HG03442 (cell line): ENCODE results near the gene TMEM183A.

Source experiments
- ATAC-seq: cut with Tn5 transposase; IDR thresholded peaks from one replicate; pipeline ENCODE4 v1.9.1; 2021; ENCODE audit warnings: mild to moderate bottlenecking, moderate library complexity; ENCODE audit not compliant: unreplicated experiment

Gene TMEM183A, protein sequence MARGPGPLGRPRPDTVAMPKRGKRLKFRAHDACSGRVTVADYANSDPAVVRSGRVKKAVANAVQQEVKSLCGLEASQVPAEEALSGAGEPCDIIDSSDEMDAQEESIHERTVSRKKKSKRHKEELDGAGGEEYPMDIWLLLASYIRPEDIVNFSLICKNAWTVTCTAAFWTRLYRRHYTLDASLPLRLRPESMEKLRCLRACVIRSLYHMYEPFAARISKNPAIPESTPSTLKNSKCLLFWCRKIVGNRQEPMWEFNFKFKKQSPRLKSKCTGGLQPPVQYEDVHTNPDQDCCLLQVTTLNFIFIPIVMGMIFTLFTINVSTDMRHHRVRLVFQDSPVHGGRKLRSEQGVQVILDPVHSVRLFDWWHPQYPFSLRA

DNA sequence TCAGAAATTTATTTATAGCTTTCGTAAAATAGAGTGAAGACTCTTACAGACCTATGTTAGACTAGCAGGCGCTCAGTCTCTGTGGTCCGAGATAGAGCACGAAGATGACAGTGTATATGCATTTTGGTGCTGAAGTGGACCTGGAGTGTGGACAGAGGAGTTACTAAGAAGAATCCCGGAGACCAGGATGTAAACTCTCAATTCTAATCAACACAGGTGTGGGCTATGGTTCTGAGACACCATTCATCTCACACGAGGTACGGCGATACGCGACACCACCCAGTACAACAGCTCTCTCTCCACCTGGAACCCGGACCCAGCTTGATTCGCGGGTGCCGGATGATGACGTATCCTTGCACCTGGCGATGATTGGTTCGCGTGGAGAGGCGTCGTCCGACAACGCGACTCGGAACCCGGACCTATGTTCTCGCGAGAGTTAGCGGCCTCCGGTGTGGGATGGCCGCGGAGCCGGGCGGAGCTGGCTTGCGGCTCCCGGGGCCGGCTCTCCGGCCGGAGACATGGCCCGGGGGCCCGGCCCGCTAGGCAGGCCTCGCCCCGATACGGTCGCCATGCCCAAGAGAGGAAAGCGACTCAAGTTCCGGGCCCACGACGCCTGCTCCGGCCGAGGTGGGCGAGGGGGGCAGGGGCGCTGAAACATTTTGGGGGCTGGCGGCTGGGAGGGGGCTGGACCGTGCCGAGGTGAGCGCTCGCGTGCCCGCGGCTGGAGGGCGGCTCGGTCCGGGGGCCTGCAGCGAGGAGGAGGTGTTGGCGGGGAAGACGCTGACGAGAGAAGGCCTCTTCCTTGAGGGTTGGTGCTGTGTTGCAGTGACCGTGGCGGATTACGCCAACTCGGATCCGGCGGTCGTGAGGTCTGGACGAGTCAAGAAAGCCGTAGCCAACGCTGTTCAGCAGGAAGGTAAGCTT lies at the start of gene TMEM183A:
Gene TMEM183A (plus strand): TSS at position 427 of the 924 bp plus-strand sequence. CDS start 92 bp downstream, at position 519.
- ATAC-seq: peak; percentile 90

DNA sequence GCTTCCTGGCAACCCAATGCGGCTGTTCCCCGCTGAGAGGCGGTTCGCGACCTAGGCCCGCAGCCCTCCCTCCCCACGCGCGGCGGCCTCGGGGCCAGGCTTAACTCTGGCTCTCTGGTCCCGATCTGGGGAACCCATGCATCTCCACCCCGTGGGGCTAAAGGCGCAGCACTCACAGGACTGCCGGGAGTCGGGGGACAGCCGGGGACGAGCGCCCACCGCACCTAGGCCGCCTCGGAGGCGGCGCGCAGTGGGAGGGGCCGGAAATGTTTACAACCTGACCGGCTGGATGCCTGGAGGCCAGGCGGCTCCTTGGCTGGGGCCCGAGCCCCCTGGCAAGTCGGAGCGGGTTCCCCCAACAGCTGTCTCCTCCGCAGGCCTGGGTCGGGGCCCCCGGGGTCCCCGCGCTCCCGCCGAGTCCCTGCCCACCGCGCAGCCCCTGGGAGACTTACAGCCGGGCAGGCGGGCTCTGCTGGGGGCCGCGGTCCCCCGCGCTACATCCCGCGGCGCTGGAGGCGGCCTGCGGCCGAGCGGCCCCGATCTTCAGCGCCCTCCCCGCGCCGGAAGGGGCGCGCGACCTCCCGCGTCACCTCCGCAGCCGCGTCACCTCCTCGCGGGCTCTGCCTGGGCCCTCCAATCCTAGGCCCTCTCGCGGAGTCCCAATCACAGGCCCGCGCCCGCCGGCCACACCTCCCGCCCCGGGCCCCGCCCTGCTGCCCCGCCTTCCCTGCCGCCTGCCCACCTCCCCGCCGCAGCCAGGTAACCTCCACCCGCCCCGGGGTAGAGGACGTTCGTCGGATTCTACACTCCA lies 49.2 kb upstream of the TMEM183A start, which contains the start of gene ADIPOR1:
Gene ADIPOR1 (minus strand): TSS at position 580 of the 811 bp plus-strand sequence. CDS start 7,242 bp downstream, outside the sequence.
- ATAC-seq: peak; percentile 95

DNA sequence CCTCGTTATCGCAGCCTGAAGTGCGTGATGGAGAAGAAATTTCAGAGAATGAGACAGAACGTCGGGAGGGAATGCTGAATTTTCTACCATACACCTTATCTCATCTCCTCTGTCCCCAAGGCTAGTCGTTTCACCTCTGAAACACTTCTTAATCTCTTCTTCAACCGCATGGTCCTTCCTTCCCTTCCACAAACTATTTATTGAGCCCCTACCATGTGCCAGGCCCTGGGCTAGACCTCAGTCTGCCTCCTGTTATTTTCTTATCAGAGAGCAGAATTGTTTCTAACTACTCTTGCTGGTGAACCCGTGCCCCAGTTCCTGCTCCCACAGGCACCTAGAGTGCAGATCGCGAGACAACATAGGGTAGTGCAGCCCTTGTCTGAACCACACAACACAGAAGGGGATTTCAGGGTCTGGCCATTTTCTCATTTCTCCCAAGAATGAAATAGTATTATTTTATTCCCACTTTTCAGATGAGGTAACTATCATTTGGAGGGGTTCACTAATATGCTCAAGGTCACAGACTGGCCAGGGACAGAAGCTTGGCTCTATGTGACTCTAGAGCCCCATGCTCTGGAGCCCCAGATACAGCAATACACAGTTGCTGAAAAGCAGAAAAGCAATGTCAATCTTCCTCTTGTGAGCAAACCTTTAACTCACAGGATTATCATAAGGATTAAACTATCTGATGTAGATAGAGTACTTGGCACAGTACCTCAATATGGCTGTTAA lies 48.5 kb upstream of the TMEM183A start:
- ATAC-seq: no peak

DNA sequence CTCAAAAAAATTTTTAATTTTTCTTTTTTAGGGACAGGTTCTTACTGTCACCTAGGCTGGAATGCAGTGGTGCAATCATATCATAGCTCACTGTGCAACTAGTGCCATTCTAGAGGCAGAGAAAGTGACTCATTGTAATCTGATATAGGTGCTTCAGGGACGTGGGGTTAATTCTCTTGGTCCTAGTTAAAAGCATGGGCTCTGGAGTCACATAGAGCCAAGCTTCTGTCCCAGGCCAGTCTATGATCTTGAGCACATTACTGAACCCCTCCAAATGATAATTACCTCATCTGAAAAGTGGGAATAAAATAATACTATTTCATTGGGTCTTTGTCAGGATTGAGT lies 47.9 kb upstream of the TMEM183A start:
- no peak for ATAC-seq

DNA sequence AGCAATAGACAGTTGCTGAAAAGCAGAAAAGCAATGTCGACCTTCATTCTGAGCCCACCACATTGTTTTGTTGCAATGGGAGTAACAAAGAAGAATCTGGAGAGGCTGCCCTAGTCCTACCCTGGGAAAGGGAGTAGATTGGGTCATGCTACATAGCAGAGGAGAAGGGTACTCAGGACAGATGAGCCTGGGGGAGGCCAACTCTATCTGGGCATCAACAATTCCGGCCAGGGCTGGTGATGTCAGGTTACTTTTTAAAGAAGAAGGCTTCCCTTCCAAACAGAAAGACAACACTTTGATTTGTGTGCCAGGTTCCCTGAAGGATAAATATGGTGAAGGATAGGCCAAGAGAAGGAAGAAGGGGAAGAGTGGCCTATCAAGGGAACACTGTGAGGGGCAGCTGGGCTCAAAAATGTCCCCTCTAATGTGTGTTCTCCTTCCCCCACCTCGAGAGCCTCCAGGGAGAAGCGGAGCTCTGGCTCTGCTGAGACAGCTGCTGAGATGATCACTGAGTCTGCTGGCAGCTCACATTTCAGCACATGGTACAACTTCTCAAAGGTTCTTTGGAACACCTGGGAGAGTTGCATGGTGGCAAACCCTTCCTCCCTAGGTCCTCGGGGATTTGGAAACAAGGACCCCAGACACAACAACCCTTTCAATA lies 45.8 kb upstream of the TMEM183A start:
- ATAC-seq: no peak

DNA sequence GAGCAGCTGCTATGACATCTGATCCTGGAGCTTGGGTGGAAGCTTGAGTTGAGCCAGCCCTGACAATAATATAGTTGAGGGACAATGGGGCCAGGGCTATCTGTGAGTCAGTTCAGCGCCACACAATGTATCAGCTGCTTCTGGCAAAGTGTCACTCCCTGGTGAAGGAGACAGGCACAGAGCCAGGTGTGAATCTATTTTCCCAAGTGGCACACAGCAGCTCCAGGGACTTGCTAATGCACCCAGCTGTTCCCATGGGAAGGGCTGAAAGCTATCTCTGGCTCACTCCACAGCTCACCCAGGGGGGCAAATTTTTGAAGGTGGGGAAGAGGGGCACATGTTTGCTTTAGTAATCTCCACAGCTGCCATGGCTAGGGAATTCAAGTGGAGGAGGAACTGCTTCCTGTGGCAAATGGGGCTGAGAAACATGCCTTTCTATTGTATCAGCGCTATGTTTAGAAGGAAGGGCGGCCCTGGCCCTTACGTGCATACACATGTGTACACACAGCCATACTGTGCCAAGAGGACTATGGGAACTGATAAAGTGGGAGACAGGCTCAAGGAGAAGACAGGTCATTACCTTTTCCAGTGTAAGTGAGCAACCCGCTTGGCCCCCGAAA lies 42.3 kb upstream of the TMEM183A start:
- no peak for ATAC-seq

DNA sequence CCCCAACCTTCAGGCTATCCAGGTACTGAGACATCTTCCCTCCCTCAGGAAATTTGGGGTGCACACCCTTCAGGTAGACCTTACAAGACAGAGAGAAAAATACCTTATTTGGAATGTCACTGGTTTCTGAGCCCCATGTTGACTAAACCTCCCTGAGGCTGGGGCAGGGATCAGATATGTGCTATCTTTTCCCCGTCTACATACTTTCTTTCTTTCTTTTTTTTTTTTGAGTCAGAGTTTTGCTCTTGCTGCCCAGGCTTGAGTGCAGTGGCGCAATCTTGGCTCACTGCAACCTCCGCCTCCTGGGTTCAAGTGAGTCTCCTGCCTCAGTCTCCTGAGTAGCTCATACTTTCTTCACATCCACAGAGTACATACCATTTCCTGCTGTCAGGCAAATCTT lies 41.8 kb upstream of the TMEM183A start:
- no peak for ATAC-seq

DNA sequence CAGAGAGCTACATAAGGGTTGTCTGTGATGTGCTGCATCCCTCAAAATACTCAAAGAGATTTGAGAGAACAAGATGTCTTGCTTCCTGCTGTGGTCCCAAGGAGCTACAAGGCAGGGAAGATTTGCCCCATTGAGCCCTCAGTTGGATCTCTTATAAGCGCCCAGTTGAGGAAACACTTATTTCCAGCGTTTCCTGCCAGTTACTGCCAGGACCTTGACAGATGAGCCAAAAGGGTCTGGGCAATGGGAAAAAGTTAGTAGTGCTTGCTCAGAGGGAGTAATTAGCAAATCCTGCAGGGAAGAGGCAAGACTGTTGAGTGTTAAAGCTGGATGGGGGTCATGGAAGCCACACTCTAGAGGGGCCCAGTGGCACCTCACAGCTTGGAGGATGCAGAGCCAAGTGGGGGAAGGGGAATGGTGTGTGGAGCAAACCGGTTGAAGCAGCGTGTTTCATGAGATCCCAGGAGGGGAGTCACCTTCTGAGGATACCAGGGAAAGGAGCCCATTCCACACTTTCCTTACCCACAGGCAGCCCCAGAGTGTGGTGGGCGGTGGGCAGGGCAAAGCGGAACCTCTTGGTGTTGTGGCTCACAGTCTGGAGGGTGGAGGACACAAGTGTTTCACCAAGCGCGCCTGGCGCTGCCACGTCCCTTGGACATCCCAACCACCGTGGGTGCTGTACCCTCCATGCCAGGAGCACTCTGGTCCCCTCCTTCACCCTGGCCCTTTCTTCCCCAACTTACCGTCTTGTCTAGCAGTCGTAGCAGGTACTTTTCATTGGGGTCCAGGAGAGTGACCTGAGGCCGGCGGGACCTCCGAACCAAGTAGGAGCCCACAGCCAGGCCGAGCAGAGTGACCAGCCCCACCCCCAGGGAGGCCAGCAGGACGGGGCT lies 40.9 kb upstream of the TMEM183A start:
- no peak for ATAC-seq

DNA sequence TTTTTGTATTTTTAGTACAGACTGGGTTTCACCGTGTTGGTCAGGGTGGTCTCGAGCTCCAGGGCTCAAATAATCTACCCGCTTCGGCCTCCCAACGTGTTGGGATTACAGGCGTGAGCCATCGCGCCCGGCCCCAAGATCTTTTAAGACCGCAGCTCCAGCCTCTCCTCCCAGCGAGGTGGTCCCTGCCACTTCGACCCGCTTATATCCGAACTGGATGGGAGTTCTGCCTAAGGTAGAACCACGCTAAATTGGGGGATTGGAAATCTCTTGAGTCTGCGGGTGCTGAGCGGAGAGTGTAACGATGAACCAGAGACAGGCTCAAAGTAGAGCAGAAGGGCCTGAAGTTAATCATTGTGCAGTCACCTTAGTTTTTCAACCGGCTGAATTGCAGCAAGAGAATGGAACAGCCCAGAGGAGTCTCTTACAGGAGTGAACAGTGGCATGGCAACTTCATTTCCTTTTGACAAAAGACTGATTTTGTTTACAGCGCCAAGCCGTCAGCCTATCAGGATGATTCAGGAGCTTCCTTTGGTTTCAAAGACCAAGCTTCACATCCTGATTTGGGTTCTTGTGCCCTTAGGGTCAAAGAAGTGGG lies 39.4 kb upstream of the TMEM183A start:
- peak; percentile 4 for ATAC-seq

DNA sequence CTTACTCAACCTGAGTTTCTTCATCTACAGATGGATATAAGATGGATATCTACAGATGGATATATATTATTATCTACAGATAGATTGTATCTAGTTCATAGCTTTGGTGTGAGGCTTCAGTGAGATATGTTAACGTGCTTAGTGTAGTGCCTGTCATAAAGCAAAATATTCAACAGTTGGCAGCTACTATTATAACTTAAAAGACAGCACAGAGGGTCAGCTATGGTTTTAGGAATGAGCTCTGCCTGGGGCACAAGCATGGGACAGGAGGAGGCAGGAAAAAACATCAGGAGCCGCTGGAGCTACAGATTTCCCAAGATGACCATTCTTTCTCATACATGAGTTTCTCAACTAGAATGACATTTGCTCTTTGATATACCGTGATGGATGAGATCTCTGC lies 38.8 kb upstream of the TMEM183A start:
- ATAC-seq: no peak

DNA sequence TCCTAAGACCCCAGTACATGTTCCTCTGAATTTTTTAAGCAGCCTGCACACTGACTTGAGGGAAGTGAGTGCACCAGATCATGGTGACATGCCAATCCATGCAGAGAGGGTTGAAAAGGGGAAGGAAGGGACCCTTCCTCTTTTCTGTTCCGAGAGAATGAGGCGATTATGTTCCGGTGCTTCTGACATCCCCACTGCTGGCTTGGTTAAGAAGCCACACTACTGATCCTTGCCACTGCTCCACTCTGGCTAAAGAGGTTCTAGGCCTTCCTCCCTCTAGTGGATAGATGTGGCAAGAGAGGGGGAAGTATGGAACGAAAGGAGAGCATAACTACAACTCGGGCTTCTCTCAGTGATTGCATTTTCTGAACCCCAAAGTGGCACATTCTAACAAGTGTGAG lies 38.3 kb upstream of the TMEM183A start:
- ATAC-seq: peak; percentile 34

DNA sequence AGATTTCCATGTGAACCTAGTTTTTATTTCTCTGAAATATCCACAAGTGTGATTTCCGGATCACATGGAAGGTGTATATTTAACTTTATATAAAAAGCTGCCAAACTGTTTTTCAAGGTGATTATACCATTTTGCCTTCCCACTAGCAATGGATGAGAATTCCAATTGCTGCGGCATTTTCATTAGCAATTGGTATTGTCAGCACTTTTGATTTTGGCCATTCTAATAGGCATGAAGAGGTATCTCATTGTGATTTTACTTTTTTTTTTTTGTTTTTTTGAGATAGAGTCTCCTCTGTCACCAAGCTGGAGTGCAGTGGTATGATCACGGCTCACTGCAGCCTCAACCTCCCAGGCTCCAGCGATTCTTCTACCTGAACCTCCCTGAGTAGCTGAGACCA lies 35.1 kb upstream of the TMEM183A start:
- no peak for ATAC-seq

DNA sequence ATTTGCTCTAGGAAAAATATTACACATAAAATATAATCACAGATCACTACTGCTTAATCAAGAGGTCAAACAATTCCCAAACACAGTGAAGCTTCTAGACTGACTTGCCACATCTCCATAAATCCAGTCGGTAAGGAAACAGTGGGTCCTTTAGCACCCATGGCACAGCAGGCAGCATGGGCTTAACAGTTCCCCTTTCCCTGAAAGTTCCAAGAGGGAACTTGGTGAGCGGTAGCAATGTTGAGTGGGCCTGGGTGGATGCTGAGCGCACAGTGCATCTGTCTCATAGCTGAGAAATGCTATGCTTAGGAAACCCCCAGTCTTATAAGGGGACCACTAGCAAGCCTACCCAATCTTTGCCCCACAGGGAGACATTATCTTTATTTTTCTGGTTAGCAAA lies 32.3 kb upstream of the TMEM183A start:
- ATAC-seq: no peak

DNA sequence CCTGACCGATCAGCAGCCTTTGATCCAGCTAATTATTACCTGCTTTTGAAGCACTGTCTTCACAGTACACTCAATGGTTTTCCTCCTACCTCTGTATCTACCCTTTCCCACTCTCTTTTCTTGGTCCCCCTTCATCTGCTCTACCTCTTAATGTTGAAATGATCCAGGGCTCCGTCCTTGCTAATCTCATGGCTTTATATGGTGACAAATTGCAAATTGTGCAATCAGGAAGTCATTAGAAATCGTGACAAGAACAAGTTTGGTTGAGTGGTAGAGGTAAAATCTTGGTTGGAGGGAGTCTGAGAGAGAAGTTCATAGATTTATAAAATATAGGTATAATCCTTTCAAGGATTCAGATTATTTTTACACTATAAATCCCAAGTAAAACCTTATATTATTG lies 30.5 kb upstream of the TMEM183A start:
- ATAC-seq: no peak

DNA sequence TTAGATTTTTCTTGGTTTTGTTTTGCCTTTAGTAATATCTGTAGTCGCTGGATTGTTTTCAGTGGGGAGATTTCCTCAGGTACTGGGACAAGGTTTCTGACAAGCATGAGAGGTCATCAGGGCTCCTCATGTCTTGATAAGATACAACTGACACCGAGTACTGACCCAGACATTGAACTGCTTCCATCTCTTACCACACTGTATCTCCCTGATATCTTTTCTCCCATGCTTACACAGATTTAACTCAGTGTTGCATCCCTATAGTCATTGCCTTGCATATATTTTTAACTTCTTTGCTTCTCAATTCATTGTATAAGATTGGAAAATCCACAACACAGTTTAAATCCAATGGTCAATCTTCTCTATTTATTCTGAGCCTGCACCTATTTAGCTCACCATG lies 27.7 kb upstream of the TMEM183A start:
- ATAC-seq: no peak

DNA sequence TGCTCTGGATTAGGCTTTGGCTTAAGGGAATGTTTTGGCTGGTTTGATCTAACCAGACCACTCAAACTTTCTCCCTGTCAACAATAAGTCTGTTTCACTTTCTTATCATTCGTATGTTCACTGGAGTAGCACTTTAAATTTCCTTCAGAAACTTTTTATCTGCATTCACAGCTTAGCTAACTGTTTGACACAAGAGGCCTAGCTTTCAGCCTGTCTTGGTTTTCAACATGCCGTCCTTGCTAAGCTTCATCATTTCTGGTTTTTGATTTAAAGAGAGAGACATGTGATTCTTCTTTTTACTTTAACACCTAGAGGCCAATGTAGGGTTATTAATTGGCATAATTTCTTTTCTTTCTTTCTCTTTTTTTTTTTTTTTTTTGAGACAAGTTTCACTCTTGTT lies 25.2 kb upstream of the TMEM183A start:
- ATAC-seq: no peak

DNA sequence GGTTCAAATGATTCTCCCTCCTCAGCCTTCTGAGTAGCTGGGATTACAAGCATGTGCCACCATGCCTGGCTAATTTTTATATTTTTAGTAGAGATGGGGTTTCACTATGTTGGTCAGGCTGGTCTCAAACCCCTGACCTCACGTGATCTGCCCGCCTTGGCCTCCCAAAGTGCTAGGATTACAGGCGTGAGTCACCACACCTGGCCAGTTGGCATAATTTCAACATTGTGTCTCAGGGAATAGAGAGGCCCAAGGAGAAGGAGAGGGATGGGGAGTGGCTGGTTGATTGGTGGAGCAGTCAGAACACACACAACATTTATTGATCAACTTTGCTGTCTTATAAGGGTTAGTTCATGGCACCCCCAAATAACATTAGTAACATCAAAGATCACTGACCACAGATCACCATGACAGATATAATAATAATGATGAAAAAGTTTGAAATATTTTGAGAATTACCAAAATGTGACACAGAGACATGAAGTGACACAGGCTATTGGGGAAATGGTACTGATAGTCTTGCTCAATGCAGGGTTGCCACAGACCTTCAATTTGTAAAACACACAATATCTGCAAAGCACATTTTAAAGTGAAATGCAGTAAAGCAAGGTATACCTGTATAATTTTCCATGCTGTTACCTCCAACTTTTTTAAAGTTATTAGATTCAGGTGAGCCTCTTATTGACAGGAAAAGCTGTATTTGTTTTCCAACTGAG lies 24.3 kb upstream of the TMEM183A start:
- ATAC-seq: no peak
